H9 (cell line): Measurements from ENCODE around the gene ZNF354C. TPM values are rescaled to one million over a fixed set of nuclear protein-coding genes. Genes with fewer than 3 reads are reported as not detected.

Source experiments
- DNase-seq: peaks from one replicate; pipeline ENCODE4 v3.0.0-alpha.2; 2017
- H2AFZ ChIP-seq: one replicate; pipeline ENCODE4 v1.6.1; 2013; ENCODE audit warnings: mild to moderate bottlenecking, low read length, control low read depth, moderate library complexity
- H2AK5ac ChIP-seq: 2 replicates; pipeline ENCODE4 v1.6.1; 2013; ENCODE audit warnings: low read length, control low read depth, mixed read lengths; ENCODE audit not compliant: insufficient read length
- H2BK120ac ChIP-seq: one replicate; pipeline ENCODE4 v1.6.1; 2013; ENCODE audit warnings: low read depth, mild to moderate bottlenecking, low read length, control low read depth, inconsistent platforms; ENCODE audit not compliant: poor library complexity, severe bottlenecking
- H2BK12ac ChIP-seq: 2 replicates; pipeline ENCODE4 v1.6.1; 2013; ENCODE audit warnings: low read length, control low read depth, mixed read lengths, low read depth; ENCODE audit not compliant: insufficient read length
- H2BK15ac ChIP-seq: 2 replicates; pipeline ENCODE4 v1.6.1; 2013; ENCODE audit warnings: low read depth, low read length, control low read depth
- H2BK20ac ChIP-seq: one replicate; pipeline ENCODE4 v1.6.1; 2013; ENCODE audit warnings: low read depth, mild to moderate bottlenecking, low read length, control low read depth, inconsistent platforms; ENCODE audit not compliant: poor library complexity, severe bottlenecking
- H2BK5ac ChIP-seq: 2 replicates; pipeline ENCODE4 v1.6.1; 2013; ENCODE audit warnings: low read length, control low read depth, mixed read lengths; ENCODE audit not compliant: insufficient read length
- H3K14ac ChIP-seq: 2 replicates; pipeline ENCODE4 v1.6.1; 2013; ENCODE audit warnings: low read length, control low read depth; ENCODE audit not compliant: insufficient read depth
- H3K18ac ChIP-seq: 2 replicates; pipeline ENCODE4 v1.6.1; 2013; ENCODE audit warnings: low read depth, mild to moderate bottlenecking, mixed read lengths, low read length, control low read depth; ENCODE audit not compliant: insufficient read length
- H3K23ac ChIP-seq: 2 replicates; pipeline ENCODE4 v1.6.1; 2013; ENCODE audit warnings: low read length, control low read depth, mixed read lengths, low read depth; ENCODE audit not compliant: insufficient read length
- H3K23me2 ChIP-seq: 2 replicates; pipeline ENCODE4 v1.6.1; 2013; ENCODE audit warnings: low read depth, mild to moderate bottlenecking, mixed read lengths, low read length, control low read depth; ENCODE audit not compliant: insufficient read length, poor library complexity, severe bottlenecking
- H3K27ac ChIP-seq: 2 replicates; pipeline ENCODE4 v1.5.1; 2013; ENCODE audit warnings: low read length, control low read depth, mixed read lengths, low read depth; ENCODE audit not compliant: insufficient read length
- H3K27me3 ChIP-seq: 2 replicates; pipeline ENCODE4 v1.6.1; 2013; ENCODE audit warnings: low read length, control low read depth, inconsistent platforms; ENCODE audit not compliant: insufficient read depth
- H3K4ac ChIP-seq: 2 replicates; pipeline ENCODE4 v1.6.1; 2013; ENCODE audit warnings: low read depth, mild to moderate bottlenecking, control low read depth, inconsistent platforms, low read length, moderate library complexity
- H3K4me1 ChIP-seq: 2 replicates; pipeline ENCODE4 v1.6.1; 2013; ENCODE audit warnings: low read length, control low read depth, inconsistent platforms; ENCODE audit not compliant: insufficient read depth
- H3K4me2 ChIP-seq: 2 replicates; pipeline ENCODE4 v1.6.1; 2013; ENCODE audit warnings: low read length, control low read depth, mixed read lengths; ENCODE audit not compliant: insufficient read length, insufficient read depth
- H3K56ac ChIP-seq: 2 replicates; pipeline ENCODE4 v1.6.1; 2013; ENCODE audit warnings: low read depth, mild to moderate bottlenecking, mixed read lengths, low read length, control low read depth; ENCODE audit not compliant: insufficient read length
- H3K79me1 ChIP-seq: 2 replicates; pipeline ENCODE4 v1.6.1; 2013; ENCODE audit warnings: low read depth, mild to moderate bottlenecking, moderate library complexity, low read length, control low read depth, inconsistent platforms; ENCODE audit not compliant: insufficient read depth, poor library complexity, severe bottlenecking
- H3K79me2 ChIP-seq: 2 replicates; pipeline ENCODE4 v1.6.1; 2013; ENCODE audit warnings: low read length, control low read depth, inconsistent platforms; ENCODE audit not compliant: insufficient read depth
- H3K9ac ChIP-seq: 2 replicates; pipeline ENCODE4 v1.6.1; 2013; ENCODE audit warnings: low read length, control low read depth, mixed read lengths; ENCODE audit not compliant: insufficient read length; ENCODE audit errors: extremely low read depth
- H3K9me3 ChIP-seq: one replicate; pipeline ENCODE4 v1.6.1; 2013; ENCODE audit warnings: low read depth, low read length, inconsistent platforms; ENCODE audit not compliant: control insufficient read depth
- H3T11ph ChIP-seq: one replicate; pipeline ENCODE4 v1.6.1; 2013; ENCODE audit warnings: mild to moderate bottlenecking, low read length, control low read depth, inconsistent platforms
- H4K20me1 ChIP-seq: one replicate; pipeline ENCODE4 v1.6.1; 2013; ENCODE audit not compliant: control insufficient read depth, insufficient read length, insufficient read depth
- H4K5ac ChIP-seq: 2 replicates; pipeline ENCODE4 v1.6.1; 2013; ENCODE audit warnings: low read depth, mild to moderate bottlenecking, mixed read lengths, low read length, control low read depth; ENCODE audit not compliant: insufficient read length
- H4K8ac ChIP-seq: replicated peaks from 2 replicates; pipeline ENCODE4 v1.6.1; 2013; ENCODE audit warnings: low read length, control low read depth, mixed read lengths, low read depth; ENCODE audit not compliant: insufficient read length
- H4K91ac ChIP-seq: 2 replicates; pipeline ENCODE4 v1.6.1; 2013; ENCODE audit warnings: low read depth, mild to moderate bottlenecking, moderate library complexity, mixed read lengths, low read length, control low read depth; ENCODE audit not compliant: insufficient read length
- H3K27ac Mint-ChIP-seq, 3 experiments: 2 replicates in 2 of 3; 3 replicates in 1 of 3; pipeline ENCODE4 v1.8.0; 2020 to 2021; ENCODE audit warnings: mixed read lengths in 3 of 3, mild to moderate bottlenecking in 1 of 3, moderate library complexity in 1 of 3
- H3K27me3 Mint-ChIP-seq: 2 replicates; pipeline ENCODE4 v1.8.0; 2021; ENCODE audit warnings: low read depth, mild to moderate bottlenecking, moderate library complexity, mixed read lengths
- H3K36me3 Mint-ChIP-seq, 3 experiments: 2 replicates in 2 of 3; 3 replicates in 1 of 3; pipeline ENCODE4 v1.8.0; 2020 to 2021; ENCODE audit warnings: low read depth in 3 of 3, mixed read lengths in 3 of 3; ENCODE audit not compliant: insufficient read depth in 1 of 3
- H3K4me1 Mint-ChIP-seq, 2 experiments: 2 replicates each; pipeline ENCODE4 v1.8.0; 2020; ENCODE audit warnings: mixed read lengths in 2 of 2
- H3K4me3 Mint-ChIP-seq, 2 experiments: 2 replicates in 1 of 2; 3 replicates in 1 of 2; pipeline ENCODE4 v1.8.0; 2020 to 2021; ENCODE audit warnings: mild to moderate bottlenecking in 2 of 2, mixed read lengths in 2 of 2, moderate library complexity in 1 of 2
- H3K9me3 Mint-ChIP-seq, 2 experiments: 2 replicates in 1 of 2; 3 replicates in 1 of 2; pipeline ENCODE4 v1.8.0; 2020; ENCODE audit warnings: mild to moderate bottlenecking in 2 of 2, mixed read lengths in 2 of 2, moderate library complexity in 1 of 2
- WGBS: extraction: QIAGEN DNeasy Blood & Tissue Kit; methylation state at CpG from one replicate; pipeline ENCODE4 v1.1.7; 2013; ENCODE audit warnings: missing lambda C conversion rate, low lambda C conversion rate, mixed read lengths; ENCODE audit not compliant: insufficient read length; ENCODE audit errors: extremely low coverage; 5-methylcytosine and 5-hydroxymethylcytosine counted together
- total RNA-seq: library from RNA; stranded (reverse); gene quantifications from 2 replicates; pipeline ENCODE4 v1.2.1, GENCODE V29; 2021
- TF ChIP-seq, protein P1 (sequence below): fragments of 200-600 bp; sonication (generic); conservative IDR thresholded peaks from 3 replicates; pipeline ENCODE4 v1.8.0; 2021; ENCODE audit warnings: antibody characterized with exemption, mild to moderate bottlenecking

ZNF354C gene
- total RNA-seq, 1 experiment from 2014 or later: 5.4 TPM

- H4K8ac ChIP-seq: no peak overlapping the region
- no peaks in the 10 kb centered on the region for H3K23me2 ChIP-seq
- H3T11ph ChIP-seq: no peak overlapping the region
- H3K56ac ChIP-seq: no peak overlapping the region
- no peak overlapping the region for H3K9ac ChIP-seq
- no peaks in the 10 kb centered on the region for H3K79me2 ChIP-seq
- H4K20me1 ChIP-seq: no peaks in the 10 kb centered on the region
- H3K4me2 ChIP-seq: no peak overlapping the region
- H3K4ac ChIP-seq: no peak overlapping the region
- H3K27me3 ChIP-seq: no peaks in the 10 kb centered on the region
- TF ChIP-seq, protein P1, sequence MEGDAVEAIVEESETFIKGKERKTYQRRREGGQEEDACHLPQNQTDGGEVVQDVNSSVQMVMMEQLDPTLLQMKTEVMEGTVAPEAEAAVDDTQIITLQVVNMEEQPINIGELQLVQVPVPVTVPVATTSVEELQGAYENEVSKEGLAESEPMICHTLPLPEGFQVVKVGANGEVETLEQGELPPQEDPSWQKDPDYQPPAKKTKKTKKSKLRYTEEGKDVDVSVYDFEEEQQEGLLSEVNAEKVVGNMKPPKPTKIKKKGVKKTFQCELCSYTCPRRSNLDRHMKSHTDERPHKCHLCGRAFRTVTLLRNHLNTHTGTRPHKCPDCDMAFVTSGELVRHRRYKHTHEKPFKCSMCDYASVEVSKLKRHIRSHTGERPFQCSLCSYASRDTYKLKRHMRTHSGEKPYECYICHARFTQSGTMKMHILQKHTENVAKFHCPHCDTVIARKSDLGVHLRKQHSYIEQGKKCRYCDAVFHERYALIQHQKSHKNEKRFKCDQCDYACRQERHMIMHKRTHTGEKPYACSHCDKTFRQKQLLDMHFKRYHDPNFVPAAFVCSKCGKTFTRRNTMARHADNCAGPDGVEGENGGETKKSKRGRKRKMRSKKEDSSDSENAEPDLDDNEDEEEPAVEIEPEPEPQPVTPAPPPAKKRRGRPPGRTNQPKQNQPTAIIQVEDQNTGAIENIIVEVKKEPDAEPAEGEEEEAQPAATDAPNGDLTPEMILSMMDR: no peak
- H3K27ac ChIP-seq: no peak overlapping the region
- no peak overlapping the region for H2AK5ac ChIP-seq
- no peak overlapping the region for H2BK5ac ChIP-seq
- no peak overlapping the region for H3K4me3 Mint-ChIP-seq
- no peak overlapping the region for H3K23ac ChIP-seq
- no peaks in the 10 kb centered on the region for H3K4me1 Mint-ChIP-seq
- H3K18ac ChIP-seq: no peak overlapping the region
- peaks cover 31% of the 10 kb centered on the region for H3K9me3 ChIP-seq
- no peak overlapping the region; a peak in 1 of 7 replicates for H3K27ac Mint-ChIP-seq
- no peak overlapping the region for H3K14ac ChIP-seq
- H2BK15ac ChIP-seq: no peak overlapping the region
- H2BK120ac ChIP-seq: no peak overlapping the region
- no peak for DNase-seq
- H3K4me1 ChIP-seq: no peaks in the 10 kb centered on the region
- WGBS: no CpG with 5 or more reads among the region's 15 CpGs
- H4K5ac ChIP-seq: no peak overlapping the region
- H2AFZ ChIP-seq: no peak overlapping the region
- H3K36me3 Mint-ChIP-seq: peaks cover 0 to 9% (median 5%) of the 10 kb centered on the region in 3 experiments; a peak in 4 of 7 replicates
- no peaks in the 10 kb centered on the region for H3K79me1 ChIP-seq
- H4K91ac ChIP-seq: no peak overlapping the region
- H2BK20ac ChIP-seq: no peak overlapping the region
- H2BK12ac ChIP-seq: no peak overlapping the region
- H3K27me3 Mint-ChIP-seq: peaks cover 22% of the 10 kb centered on the region
- peaks cover 56 to 69% of the 10 kb centered on the region in 2 experiments for H3K9me3 Mint-ChIP-seq
Observed at GRCh38 chr5:179054036-179054785, 6.0 kb upstream of the ZNF354C start.
